GM18499 (cell line): Measurements from ENCODE around the gene CCNY.

Experiments
- ATAC-seq: cut with Tn5 transposase; IDR thresholded peaks from one replicate; pipeline ENCODE4 v1.9.1; 2021; ENCODE audit warnings: moderate number of reproducible peaks; ENCODE audit not compliant: insufficient read depth, unreplicated experiment

Gene CCNY

DNA sequence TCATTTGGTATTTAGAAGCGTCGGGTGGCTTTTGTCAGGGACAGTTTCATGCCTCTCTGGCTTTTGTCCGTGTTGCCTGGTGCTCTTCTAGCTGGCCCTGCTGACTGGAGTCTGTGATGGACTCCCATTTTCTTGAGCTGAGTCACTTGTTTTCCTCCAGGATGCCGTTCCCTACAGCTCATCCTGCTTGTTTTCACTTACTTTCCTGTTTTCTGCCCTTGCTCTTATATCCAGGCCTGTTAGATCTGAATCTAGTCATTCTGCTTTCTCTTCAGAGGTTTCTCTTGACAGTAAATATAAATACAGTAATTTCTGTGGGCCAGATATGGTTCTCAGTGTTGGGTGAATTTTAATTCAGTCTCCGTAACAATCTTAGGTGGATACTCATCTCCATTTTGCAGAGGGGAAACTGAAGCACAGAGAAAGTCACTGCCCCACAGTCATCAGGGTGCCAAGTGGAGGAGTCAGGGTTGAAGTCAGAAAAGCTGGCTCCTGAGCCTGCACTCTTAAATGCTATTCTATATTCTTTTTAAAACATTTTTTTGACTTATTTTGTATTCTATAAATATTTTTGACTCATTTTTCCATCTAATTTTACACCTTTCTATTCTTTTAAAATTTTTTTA lies 85.4 kb downstream of the CCNY start:
- ATAC-seq = no peak

DNA sequence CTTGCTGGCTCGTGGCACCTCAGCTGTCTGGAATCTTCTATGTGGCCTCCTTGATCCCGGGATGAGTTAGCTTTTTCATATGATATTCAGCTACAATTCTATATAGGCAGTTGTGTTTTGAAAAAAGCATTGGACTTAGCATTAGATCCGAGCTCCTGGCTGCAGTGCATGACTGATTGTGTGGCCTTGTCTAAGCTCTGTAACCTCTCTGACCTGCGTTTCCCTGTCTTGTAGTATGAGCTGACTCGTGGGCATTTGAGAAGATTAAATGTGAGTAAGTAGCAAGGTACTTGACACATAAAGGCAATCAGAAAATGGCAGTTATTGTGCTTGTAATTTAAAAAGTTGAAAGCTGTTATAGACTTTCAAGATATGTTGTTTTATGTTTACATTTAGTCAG lies 85.9 kb downstream of the CCNY start:
- ATAC-seq = no peak

DNA sequence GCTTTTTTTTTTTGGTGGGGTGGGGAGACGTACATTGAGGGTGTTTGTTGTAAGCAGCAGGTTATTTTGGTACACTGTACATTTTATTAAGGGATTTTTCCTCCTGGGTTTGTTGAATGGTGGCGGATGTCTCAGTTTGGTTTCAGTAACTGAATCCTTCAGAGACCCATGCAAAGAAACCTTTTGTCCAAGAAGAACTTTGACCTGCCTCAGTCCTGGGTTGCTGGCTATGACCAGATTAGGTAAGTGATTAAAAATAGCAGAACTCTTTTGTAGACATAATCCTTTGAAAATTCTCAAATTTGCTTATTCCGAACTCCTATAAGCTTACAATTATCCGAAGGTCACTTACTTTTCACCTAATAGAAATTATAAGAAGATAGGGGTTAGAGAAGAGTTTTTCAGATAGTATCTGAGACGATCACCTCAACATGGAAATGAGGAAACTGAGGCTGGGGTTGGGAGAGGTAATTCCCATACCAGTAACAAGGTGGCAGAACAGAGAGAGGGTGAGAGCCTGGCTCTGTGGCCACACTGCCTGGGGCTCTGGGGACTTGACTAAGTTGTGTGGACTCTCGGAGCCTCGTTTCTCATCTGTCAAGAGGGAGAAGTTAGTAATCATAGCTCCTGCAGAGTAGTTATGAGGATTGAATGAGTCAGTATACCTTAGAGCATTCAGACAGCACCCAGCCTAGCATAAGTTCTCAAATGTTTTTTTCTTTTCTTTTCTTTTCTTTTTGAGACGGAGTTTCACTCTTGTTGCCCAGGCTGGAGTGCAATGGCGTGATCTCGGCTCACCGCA lies 87.4 kb downstream of the CCNY start:
- ATAC-seq = no peak

DNA sequence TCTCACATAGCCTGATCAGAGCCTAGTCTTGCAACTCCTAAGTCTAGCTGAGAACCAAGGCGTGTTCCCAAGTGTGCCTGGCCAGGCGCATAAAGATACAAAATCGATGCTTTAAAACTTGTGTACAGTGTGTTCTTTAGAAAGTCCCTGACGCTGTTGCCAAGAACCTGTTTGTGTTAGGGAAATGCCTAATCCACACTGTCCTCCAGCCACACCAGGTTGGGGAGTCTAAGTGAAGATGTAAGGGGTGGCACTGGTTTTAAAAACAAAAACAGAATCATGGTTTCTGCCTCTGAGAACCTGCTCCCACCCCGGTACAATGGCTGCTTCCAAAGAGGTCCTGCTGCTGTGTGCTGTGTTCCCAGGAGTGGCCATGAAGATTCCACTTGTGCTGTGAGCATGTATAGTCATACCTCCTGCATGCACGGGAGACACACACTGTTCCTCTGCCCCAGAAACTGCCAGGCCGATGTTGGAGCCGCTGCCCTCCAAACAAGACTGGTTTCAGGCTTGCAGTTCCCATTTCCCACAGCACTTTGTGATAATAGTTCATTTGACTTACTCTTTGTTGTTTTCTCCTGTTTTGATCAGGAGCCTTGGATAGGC lies 88.5 kb downstream of the CCNY start:
- ATAC-seq = no peak

GRCh38 chr10:35425595-35425994 lies 89.3 kb downstream of the CCNY start:
- no peak for ATAC-seq

- no peak for ATAC-seq
These were observed 90.3 kb downstream of the CCNY start for GRCh38 chr10:35426657-35427056.

- ATAC-seq = no peak
These were observed 91.2 kb downstream of the CCNY start for GRCh38 chr10:35427543-35427942.

- ATAC-seq = no peak
These were observed 92.2 kb downstream of the CCNY start for GRCh38 chr10:35428521-35428920.

DNA sequence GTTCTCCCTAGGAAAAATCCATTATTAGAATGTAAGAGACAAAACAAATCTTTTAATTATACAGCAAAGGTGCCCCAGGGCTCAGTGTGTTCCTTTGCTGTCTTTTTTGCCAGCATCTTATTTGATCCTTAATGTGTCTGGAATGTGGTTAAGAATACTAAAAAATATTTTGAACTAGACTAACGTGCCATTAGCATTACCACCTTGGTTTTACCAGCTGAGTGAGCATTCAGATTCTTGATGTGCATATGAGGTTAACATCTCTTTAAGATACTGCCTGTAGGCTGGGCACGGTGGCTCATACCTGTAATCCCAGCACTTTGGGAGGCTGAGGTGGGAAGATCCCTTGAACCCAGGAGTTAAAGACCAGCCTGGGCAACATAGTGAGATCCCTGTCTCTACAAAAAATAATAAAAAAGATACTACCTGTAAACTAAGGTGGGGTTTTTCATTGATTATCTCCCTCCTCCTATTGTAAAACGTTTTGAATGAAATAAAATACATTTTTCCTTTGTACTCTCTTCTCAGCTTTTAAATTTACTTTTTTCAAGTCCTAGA lies 96.6 kb downstream of the CCNY start:
- no peak for ATAC-seq

- no peak for ATAC-seq
These were observed 97.6 kb downstream of the CCNY start for GRCh38 chr10:35433851-35434426.

GRCh38 chr10:35434533-35434932 lies 98.2 kb downstream of the CCNY start:
- ATAC-seq = no peak

GRCh38 chr10:35435824-35436223 lies 99.5 kb downstream of the CCNY start:
- ATAC-seq = no peak

- no peak for ATAC-seq
These were observed 101.5 kb downstream of the CCNY start for GRCh38 chr10:35437829-35438228.

GRCh38 chr10:35438718-35439571 lies 102.6 kb downstream of the CCNY start:
- no peak for ATAC-seq

GRCh38 chr10:35440016-35440415 lies 103.7 kb downstream of the CCNY start:
- ATAC-seq = no peak

DNA sequence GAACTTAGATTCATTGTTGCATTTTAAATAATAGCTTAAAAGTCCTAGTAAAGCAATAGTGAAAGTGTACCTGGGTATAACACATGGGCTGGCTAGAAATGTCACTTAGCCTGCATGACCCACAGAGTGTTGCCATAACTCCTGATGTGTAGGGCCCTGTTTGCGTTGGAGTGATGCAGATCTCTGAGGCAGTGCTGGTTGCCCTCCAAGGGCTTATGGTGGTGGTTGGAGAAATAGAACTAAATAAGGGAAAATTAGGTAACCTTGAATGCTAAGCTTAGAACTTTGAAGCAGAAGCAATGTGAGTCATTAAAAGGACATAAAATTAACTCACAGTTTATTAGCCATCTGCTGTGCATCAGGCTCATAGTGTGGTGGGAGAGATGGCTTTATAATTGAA lies 105.7 kb downstream of the CCNY start:
- ATAC-seq = no peak

DNA sequence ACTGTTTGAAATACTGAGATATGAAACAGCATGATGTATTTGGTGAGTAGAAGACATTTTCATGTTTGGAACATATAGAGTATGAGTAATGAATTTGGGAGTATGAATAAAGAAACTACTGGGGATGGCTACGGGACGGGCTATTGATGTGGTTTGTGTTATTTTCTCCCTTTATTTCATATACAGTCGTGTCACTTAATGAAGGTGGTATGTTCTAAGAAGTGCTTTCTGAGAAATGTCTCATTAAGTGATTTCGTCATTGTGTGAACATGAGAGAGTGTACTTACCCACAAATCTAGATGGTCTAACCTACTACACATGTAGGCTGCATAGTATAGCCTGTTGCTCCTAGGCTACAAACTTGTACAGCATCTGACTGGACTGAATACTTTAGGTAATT lies 106.3 kb downstream of the CCNY start:
- ATAC-seq = no peak

DNA sequence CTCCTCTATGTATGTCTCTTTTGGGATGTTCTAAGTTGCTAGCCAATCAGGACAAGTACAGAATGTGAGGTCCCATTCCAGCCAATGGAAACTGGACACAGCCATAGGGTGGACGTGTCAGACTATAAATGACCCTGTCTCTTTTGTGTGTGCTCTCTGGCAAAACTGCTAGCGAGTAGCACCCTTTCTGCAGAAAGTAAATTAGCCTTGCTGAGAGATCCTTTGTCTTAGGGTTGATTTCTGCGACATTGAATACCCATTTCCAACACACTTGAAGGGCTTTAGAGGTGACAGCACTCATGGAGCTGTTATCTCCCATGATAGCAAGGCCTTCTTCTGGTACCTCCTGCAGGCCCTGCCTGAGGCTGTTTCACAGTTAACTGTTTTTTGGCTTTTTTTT lies 107.5 kb downstream of the CCNY start:
- ATAC-seq = no peak

DNA sequence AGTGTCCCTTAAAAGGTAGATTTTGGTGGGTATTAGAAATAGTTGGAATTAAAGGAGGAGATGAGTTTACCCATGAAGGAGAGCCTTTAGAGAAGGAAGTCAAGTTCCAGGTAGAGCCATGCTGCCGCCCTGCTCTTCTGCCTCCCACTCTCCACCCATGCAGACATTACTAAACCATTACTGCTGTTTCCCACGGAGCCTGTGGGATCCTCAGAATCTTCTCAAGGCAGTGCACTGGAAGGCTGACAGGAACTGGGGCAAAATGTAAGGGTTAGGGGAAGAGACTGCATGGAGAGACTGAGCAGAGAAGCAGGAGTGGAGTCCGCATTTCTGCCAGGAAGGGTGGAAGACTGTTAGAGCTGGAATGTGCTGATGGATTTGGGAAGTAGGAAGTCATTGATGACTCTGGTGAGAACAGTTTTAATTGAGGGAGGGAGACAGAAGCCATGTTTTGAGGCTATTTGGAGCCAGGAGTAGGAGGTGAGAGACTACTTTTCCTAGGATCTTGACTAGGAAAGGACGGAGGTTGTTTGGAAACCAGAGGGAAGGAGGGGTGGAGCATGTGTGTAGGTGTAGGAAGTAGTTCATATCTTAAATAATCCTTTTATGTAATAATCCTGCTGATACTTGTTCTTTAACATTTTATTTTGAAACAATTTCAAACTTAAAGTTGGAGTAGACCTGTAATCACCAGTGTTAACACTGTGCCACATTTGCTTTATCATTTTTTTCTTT lies 109.0 kb downstream of the CCNY start:
- ATAC-seq = no peak
